COLO668 (cell line): Measurements from ENCODE around the gene GCA.

Source experiments
- DNase-seq: peaks from one replicate; lab custom pipeline; 2025; ENCODE audit not compliant: unreplicated experiment; lab: John Stamatoyannopoulos, UW

The GCA gene

GRCh38 chr2:162327806-162328205 lies 16.1 kb upstream of the GCA start:
- DNase-seq: no peak

GRCh38 chr2:162328424-162329157 lies 15.3 kb upstream of the GCA start:
- DNase-seq: no peak

GRCh38 chr2:162330881-162331280 lies 13.1 kb upstream of the GCA start:
- no peak for DNase-seq

GRCh38 chr2:162333968-162334367 lies 10.0 kb upstream of the GCA start:
- DNase-seq: no peak

- no peak for DNase-seq
Measured at GRCh38 chr2:162337868-162338267, 6.1 kb upstream of the GCA start.

- no peak for DNase-seq
Measured at GRCh38 chr2:162340822-162341221, 3.1 kb upstream of the GCA start.

GRCh38 chr2:162342321-162342720 lies 1.6 kb upstream of the GCA start:
- DNase-seq: no peak

GRCh38 chr2:162342841-162343240 lies 1.1 kb upstream of the GCA start:
- no peak for DNase-seq

- DNase-seq: no peak
Measured at GRCh38 chr2:162343492-162343823, 474 bp upstream of the GCA start.

GRCh38 chr2:162344617-162344950 lies 652 bp downstream of the GCA start:
- DNase-seq: peak; percentile 44

GRCh38 chr2:162365392-162365791 lies 21.5 kb downstream of the GCA start:
- no peak for DNase-seq

GRCh38 chr2:162368494-162368893 lies 24.6 kb downstream of the GCA start:
- no peak for DNase-seq

GRCh38 chr2:162369551-162369950 lies 25.6 kb downstream of the GCA start:
- DNase-seq: no peak

- no peak for DNase-seq
Measured at GRCh38 chr2:162370931-162371330, 27.0 kb downstream of the GCA start.

GRCh38 chr2:162372818-162373217 lies 28.9 kb downstream of the GCA start:
- no peak for DNase-seq

- no peak for DNase-seq
Measured at GRCh38 chr2:162379719-162380580, 36.0 kb downstream of the GCA start.

- DNase-seq: no peak
Measured at GRCh38 chr2:162381851-162382250, 37.9 kb downstream of the GCA start.

- no peak for DNase-seq
Measured at GRCh38 chr2:162382278-162382677, 38.3 kb downstream of the GCA start.

- no peak for DNase-seq
Measured at GRCh38 chr2:162385536-162385935, 41.6 kb downstream of the GCA start.

- no peak for DNase-seq
Measured at GRCh38 chr2:162390801-162391200, 46.9 kb downstream of the GCA start.

GRCh38 chr2:162400336-162400735 lies 56.4 kb downstream of the GCA start:
- DNase-seq: no peak

- no peak for DNase-seq
Measured at GRCh38 chr2:162401871-162402270, 57.9 kb downstream of the GCA start.

GRCh38 chr2:162403884-162404283 lies 60.0 kb downstream of the GCA start:
- no peak for DNase-seq
